ENCODE data around the gene PSMB7.

Gene PSMB7

GRCh38 chr9:124348831-124349230 is 66.4 kb downstream of the PSMB7 start:
- Histone ChIP-seq H2BK120ac (ENCODE audit: insufficient read depth, low read length, poor library complexity) (no peak overlapping the region), H2AK5ac (ENCODE audit: low read length) (no peak overlapping the region), H4K12ac (ENCODE audit: low read depth, low read length) (no peak overlapping the region), H3K27me3 (ENCODE audit: insufficient read depth, low read length) (no peaks in the 10 kb centered on the region), H3K79me1 (ENCODE audit: low read length) (no peaks in the 10 kb centered on the region), H3K4me1 (ENCODE audit: control insufficient read depth in 1 of 2, insufficient read depth in 2 of 2, low read length in 2 of 2) (no peaks in the 10 kb centered on the region), H2BK12ac (ENCODE audit: low read length) (no peak overlapping the region), H3K4me2 (ENCODE audit: low read length) (no peak overlapping the region), H3K27ac (ENCODE audit: low read depth, low read length) (no peak overlapping the region), H3K36me3 (ENCODE audit: control insufficient read depth in 1 of 2, insufficient read depth in 2 of 2, low read length in 2 of 2) (peaks cover 86 to 92% of the 10 kb centered on the region in 2 experiments), H2AFZ (ENCODE audit: insufficient read depth, low read length, poor library complexity) (no peak overlapping the region), H2BK5ac (ENCODE audit: low read depth, low read length, poor library complexity) (no peak overlapping the region), H3K4me3 (ENCODE audit: low read depth, low read length) (no peak overlapping the region), H3K23ac (ENCODE audit: low read length) (no peak overlapping the region), H3K18ac (ENCODE audit: low read length) (no peak overlapping the region), H4K8ac (ENCODE audit: low read depth, low read length) (no peak overlapping the region), H3K4ac (ENCODE audit: low read depth, low read length) (no peak overlapping the region), H3K14ac (ENCODE audit: low read length) (no peak overlapping the region), H3K79me2 (ENCODE audit: control insufficient read depth, insufficient read depth, low read length, poor library complexity) (no peaks in the 10 kb centered on the region), H3K9me3 (ENCODE audit: insufficient read depth, low read depth, low read length) (no peaks in the 10 kb centered on the region), H3K9ac (ENCODE audit: low read length) (no peak overlapping the region), H4K91ac (ENCODE audit: low read depth, low read length) (no peak overlapping the region)
- no CpG with 5 or more reads among the region's 12 CpGs for WGBS (ENCODE audit: extremely low coverage, insufficient coverage, insufficient read length)
- no peak for DNase-seq

GRCh38 chr9:124348363-124348762 is 66.9 kb downstream of the PSMB7 start:
- H2BK12ac ChIP-seq (ENCODE audit: low read length) = no peak overlapping the region
- H4K91ac ChIP-seq (ENCODE audit: low read depth, low read length) = no peak overlapping the region
- DNase-seq = no peak
- no peak overlapping the region for H3K18ac ChIP-seq (ENCODE audit: low read length)
- H3K4ac ChIP-seq (ENCODE audit: low read depth, low read length) = no peak overlapping the region
- no peak overlapping the region for H2AFZ ChIP-seq (ENCODE audit: insufficient read depth, low read length, poor library complexity)
- H3K27me3 ChIP-seq (ENCODE audit: insufficient read depth, low read length) = no peaks in the 10 kb centered on the region
- H4K12ac ChIP-seq (ENCODE audit: low read depth, low read length) = no peak overlapping the region
- H3K79me1 ChIP-seq (ENCODE audit: low read length) = no peaks in the 10 kb centered on the region
- H2BK120ac ChIP-seq (ENCODE audit: insufficient read depth, low read length, poor library complexity) = no peak overlapping the region
- no peak overlapping the region for H3K4me2 ChIP-seq (ENCODE audit: low read length)
- H2BK5ac ChIP-seq (ENCODE audit: low read depth, low read length, poor library complexity) = no peak overlapping the region
- WGBS (ENCODE audit: extremely low coverage, insufficient coverage, insufficient read length) = no CpG with 5 or more reads among the region's 3 CpGs
- H3K23ac ChIP-seq (ENCODE audit: low read length) = no peak overlapping the region
- H3K27ac ChIP-seq (ENCODE audit: low read depth, low read length) = no peak overlapping the region
- H3K36me3 ChIP-seq (ENCODE audit: control insufficient read depth in 1 of 2, insufficient read depth in 2 of 2, low read length in 2 of 2) = peaks cover 86 to 92% of the 10 kb centered on the region in 2 experiments
- no peak overlapping the region for H3K9ac ChIP-seq (ENCODE audit: low read length)
- H3K79me2 ChIP-seq (ENCODE audit: control insufficient read depth, insufficient read depth, low read length, poor library complexity) = no peaks in the 10 kb centered on the region
- H3K14ac ChIP-seq (ENCODE audit: low read length) = no peak overlapping the region
- no peak overlapping the region for H4K8ac ChIP-seq (ENCODE audit: low read depth, low read length)
- H3K9me3 ChIP-seq (ENCODE audit: insufficient read depth, low read depth, low read length) = no peaks in the 10 kb centered on the region
- no peak overlapping the region for H2AK5ac ChIP-seq (ENCODE audit: low read length)
- H3K4me1 ChIP-seq (ENCODE audit: control insufficient read depth in 1 of 2, insufficient read depth in 2 of 2, low read length in 2 of 2) = no peaks in the 10 kb centered on the region
- H3K4me3 ChIP-seq (ENCODE audit: low read depth, low read length) = no peak overlapping the region

GRCh38 chr9:124347968-124348358 is 67.3 kb downstream of the PSMB7 start:
- Histone ChIP-seq H3K79me1 (ENCODE audit: low read length) (no peaks in the 10 kb centered on the region), H4K8ac (ENCODE audit: low read depth, low read length) (no peak overlapping the region), H4K91ac (ENCODE audit: low read depth, low read length) (no peak overlapping the region), H3K14ac (ENCODE audit: low read length) (no peak overlapping the region), H2BK5ac (ENCODE audit: low read depth, low read length, poor library complexity) (no peak overlapping the region), H3K4me2 (ENCODE audit: low read length) (no peak overlapping the region), H3K9ac (ENCODE audit: low read length) (no peak overlapping the region), H4K12ac (ENCODE audit: low read depth, low read length) (no peak overlapping the region), H3K18ac (ENCODE audit: low read length) (no peak overlapping the region), H2AK5ac (ENCODE audit: low read length) (no peak overlapping the region), H3K4me1 (ENCODE audit: control insufficient read depth in 1 of 2, insufficient read depth in 2 of 2, low read length in 2 of 2) (peaks cover 0 to under 1% of the 10 kb centered on the region in 2 experiments), H2AFZ (ENCODE audit: insufficient read depth, low read length, poor library complexity) (no peak overlapping the region), H3K23ac (ENCODE audit: low read length) (no peak overlapping the region), H2BK120ac (ENCODE audit: insufficient read depth, low read length, poor library complexity) (no peak overlapping the region), H3K4me3 (ENCODE audit: low read depth, low read length) (no peak overlapping the region), H2BK12ac (ENCODE audit: low read length) (no peak overlapping the region), H3K79me2 (ENCODE audit: control insufficient read depth, insufficient read depth, low read length, poor library complexity) (no peaks in the 10 kb centered on the region), H3K27ac (ENCODE audit: low read depth, low read length) (no peak overlapping the region), H3K9me3 (ENCODE audit: insufficient read depth, low read depth, low read length) (no peaks in the 10 kb centered on the region), H3K36me3 (ENCODE audit: control insufficient read depth in 1 of 2, insufficient read depth in 2 of 2, low read length in 2 of 2) (peaks cover 82 to 89% of the 10 kb centered on the region in 2 experiments), H3K27me3 (ENCODE audit: insufficient read depth, low read length) (no peaks in the 10 kb centered on the region), H3K4ac (ENCODE audit: low read depth, low read length) (no peak overlapping the region)
- DNase-seq = no peak
- no CpG with 5 or more reads among the region's 8 CpGs for WGBS (ENCODE audit: extremely low coverage, insufficient coverage, insufficient read length)

GRCh38 chr9:124347206-124347967 is 67.9 kb downstream of the PSMB7 start:
- Histone ChIP-seq H2BK12ac (ENCODE audit: low read length) (no peak overlapping the region), H3K14ac (ENCODE audit: low read length) (no peak overlapping the region), H3K27me3 (ENCODE audit: insufficient read depth, low read length) (no peaks in the 10 kb centered on the region), H3K9me3 (ENCODE audit: insufficient read depth, low read depth, low read length) (no peaks in the 10 kb centered on the region), H4K8ac (ENCODE audit: low read depth, low read length) (no peak overlapping the region), H3K79me2 (ENCODE audit: control insufficient read depth, insufficient read depth, low read length, poor library complexity) (no peaks in the 10 kb centered on the region), H3K79me1 (ENCODE audit: low read length) (no peaks in the 10 kb centered on the region), H3K18ac (ENCODE audit: low read length) (no peak overlapping the region), H3K9ac (ENCODE audit: low read length) (no peak overlapping the region), H3K27ac (ENCODE audit: low read depth, low read length) (no peak overlapping the region), H2AK5ac (ENCODE audit: low read length) (no peak overlapping the region), H3K23ac (ENCODE audit: low read length) (no peak overlapping the region), H3K4me2 (ENCODE audit: low read length) (no peak overlapping the region), H2AFZ (ENCODE audit: insufficient read depth, low read length, poor library complexity) (no peak overlapping the region), H4K91ac (ENCODE audit: low read depth, low read length) (no peak overlapping the region), H2BK5ac (ENCODE audit: low read depth, low read length, poor library complexity) (no peak overlapping the region), H3K4me1 (ENCODE audit: control insufficient read depth in 1 of 2, insufficient read depth in 2 of 2, low read length in 2 of 2) (peaks cover 0 to 4% of the 10 kb centered on the region in 2 experiments), H3K36me3 (ENCODE audit: control insufficient read depth in 1 of 2, insufficient read depth in 2 of 2, low read length in 2 of 2) (peaks cover 78 to 84% of the 10 kb centered on the region in 2 experiments), H2BK120ac (ENCODE audit: insufficient read depth, low read length, poor library complexity) (no peak overlapping the region), H3K4me3 (ENCODE audit: low read depth, low read length) (no peak overlapping the region), H4K12ac (ENCODE audit: low read depth, low read length) (no peak overlapping the region), H3K4ac (ENCODE audit: low read depth, low read length) (no peak overlapping the region)
- no CpG with 5 or more reads among the region's 26 CpGs for WGBS (ENCODE audit: extremely low coverage, insufficient coverage, insufficient read length)
- no peak for DNase-seq
